Measurements from ENCODE around the gene GLT8D1.
"Not testable (repeated sequence)": the region's sequence is repeated elsewhere in the genome, so short reads cannot be mapped to it uniquely, and the experiment has no call there.

Gene GLT8D1

DNA sequence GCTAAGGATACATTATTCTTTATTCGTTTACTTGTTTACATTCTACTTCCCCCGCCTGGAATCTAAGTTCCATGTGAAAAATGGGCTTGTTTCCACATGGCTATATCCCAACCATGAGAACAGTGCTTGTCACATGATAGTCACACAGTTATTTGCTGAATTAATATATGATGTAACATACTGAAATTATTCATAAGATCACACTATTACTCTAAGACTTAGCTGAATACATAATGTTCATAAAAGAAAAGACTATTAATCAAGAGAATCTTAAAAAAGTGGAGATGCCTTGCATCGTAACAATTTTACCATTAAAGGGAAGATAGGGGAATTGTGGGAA lies 26.4 kb downstream of the GLT8D1 start:
- no peak for TF ChIP-seq CTCF (IDR thresholded peaks at IDR 0.05; ENCODE audit: extremely low read depth, missing control alignments)

DNA sequence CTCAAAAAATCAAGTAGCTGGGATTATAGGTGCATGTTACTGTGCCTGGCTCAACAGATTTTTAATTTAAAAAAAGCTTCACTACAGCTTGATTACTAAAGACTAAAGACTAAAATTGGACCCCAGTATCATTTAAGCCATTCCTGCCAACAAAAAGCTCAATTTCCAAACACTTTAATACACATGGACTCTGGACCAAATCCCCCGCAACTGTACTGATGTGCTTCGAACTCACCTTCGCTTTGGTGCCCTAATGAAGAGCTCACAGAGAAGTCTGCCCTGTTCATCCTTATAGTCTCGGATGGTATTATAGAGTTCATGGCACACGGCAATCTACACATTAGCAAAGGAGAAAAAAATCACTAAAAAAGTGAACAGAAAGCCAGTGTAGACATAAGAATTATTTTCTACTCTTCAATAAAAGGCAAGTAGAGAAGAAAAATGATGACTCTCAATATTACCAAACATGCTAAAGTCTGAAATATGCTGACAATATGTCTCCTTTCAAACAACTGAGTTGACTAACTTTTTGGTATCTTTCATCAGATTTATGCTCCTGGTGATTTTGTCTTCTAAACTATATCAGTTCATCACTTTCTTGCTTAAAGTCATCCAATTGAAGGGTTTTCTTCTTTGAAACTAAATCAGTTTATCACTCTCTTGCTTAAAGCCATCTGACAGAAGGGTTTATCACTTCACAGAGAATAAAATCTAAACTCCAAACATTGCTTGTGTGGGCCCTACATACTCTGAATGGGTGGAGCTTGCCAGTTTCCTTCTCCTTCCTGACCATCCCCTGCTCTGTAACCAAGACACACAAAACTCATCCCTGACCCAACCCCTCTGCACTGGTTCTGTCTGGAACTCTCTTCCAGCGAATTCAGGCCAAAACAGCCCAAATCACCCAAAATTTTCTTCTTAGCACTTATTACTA lies 27.1 kb downstream of the GLT8D1 start:
- TF ChIP-seq CTCF (IDR thresholded peaks at IDR 0.05; ENCODE audit: extremely low read depth, missing control alignments), result no peak
- DNase-seq (ENCODE audit: low spot score), result no peak

More for the DNA sequence above, 26.4 kb downstream of the GLT8D1 start:
- DNase-seq (ENCODE audit: low spot score), result no peak

- not testable (repeated sequence) for DNase-seq (ENCODE audit: low spot score)
Measured at GRCh38 chr3:52676201-52676600, 29.4 kb downstream of the GLT8D1 start.

- TF ChIP-seq CTCF (IDR thresholded peaks at IDR 0.05; ENCODE audit: extremely low read depth, missing control alignments), result no peak
- DNase-seq (ENCODE audit: low spot score), result no peak
Measured at GRCh38 chr3:52671676-52672075, 33.9 kb downstream of the GLT8D1 start.

GRCh38 chr3:52670621-52671521 lies 34.7 kb downstream of the GLT8D1 start:
- TF ChIP-seq CTCF (IDR thresholded peaks at IDR 0.05; ENCODE audit: extremely low read depth, missing control alignments), result no peak
- peak; percentile 41 for DNase-seq (ENCODE audit: low spot score)

- TF ChIP-seq CTCF (IDR thresholded peaks at IDR 0.05; ENCODE audit: extremely low read depth, missing control alignments), result no peak
- no peak for DNase-seq (ENCODE audit: low spot score)
Measured at GRCh38 chr3:52663098-52663497, 42.5 kb downstream of the GLT8D1 start.

GRCh38 chr3:52660046-52660445 lies 45.5 kb downstream of the GLT8D1 start:
- TF ChIP-seq CTCF (IDR thresholded peaks at IDR 0.05; ENCODE audit: extremely low read depth, missing control alignments), result no peak
- DNase-seq (ENCODE audit: low spot score), result no peak
